ACHN (cell line): ENCODE measurements around the gene LHPP.

Experiments
- DNase-seq: peaks from one replicate; pipeline ENCODE4 v3.0.0-alpha.2; 2015
- in situ Hi-C: cut with HindIII; loops from 2 replicates; pipeline ENCODE4 v1.10.0; 2017; ENCODE audit warnings: low sequenced_read_pairs, low pct_ligation_motif_present, low pct_unique_long_range_greater_than_20kb

The LHPP gene

GRCh38 chr10:124446830-124447750, 14.5 kb upstream of the LHPP start:
- DNase-seq: no peak
- in situ Hi-C loops: no loop called here

GRCh38 chr10:124447751-124448466, 13.7 kb upstream of the LHPP start:
- DNase-seq: no peak
- in situ Hi-C loops: no loop called here

GRCh38 chr10:124448696-124449169, 12.9 kb upstream of the LHPP start:
- in situ Hi-C loops: no loop called here
- no peak for DNase-seq

GRCh38 chr10:124449170-124450011, 12.2 kb upstream of the LHPP start:
- DNase-seq: no peak
- in situ Hi-C loops: no loop called here

DNA sequence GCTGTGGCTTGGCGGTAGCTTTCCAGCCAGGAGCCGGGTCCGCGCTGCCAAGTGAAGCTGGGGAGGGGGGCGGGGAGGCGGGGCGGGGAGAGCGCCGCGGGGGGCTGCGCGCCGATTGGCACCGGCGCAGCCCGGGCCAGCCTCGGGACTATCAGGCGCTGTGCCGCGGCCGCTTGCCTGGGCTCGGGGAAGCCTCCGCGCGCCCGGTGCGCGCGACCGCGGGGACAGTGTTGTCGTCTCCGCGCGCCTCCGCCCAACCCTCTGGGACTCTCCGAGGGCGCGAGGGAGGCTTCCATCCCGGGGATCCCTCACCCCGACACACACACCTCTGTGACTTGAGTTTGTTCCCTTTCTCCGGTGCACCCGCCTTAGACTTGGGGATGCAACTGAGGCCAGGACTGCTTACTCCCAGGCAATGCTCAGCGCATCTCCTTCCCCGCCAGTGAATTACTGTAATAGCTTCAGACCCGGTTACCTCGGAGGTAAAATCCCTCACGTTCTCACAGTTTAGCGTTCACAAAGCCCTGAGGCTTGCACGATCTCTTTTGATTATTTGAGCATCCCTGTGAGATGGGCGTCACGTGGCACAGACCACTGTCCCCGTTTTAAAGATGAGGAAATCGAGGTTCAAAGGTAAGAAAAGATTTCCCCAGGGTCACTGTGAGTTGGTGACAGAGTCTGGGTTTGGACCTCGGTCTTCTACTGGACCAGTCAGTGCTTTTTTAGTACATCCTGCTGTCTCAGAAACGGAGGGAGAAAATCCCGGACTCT, 11.4 kb upstream of the LHPP start, which contains the start of gene NKX1-2:
TSS of gene NKX1-2 (minus strand) at position 24 of the 771 bp plus-strand sequence. CDS start 92 bp downstream, outside the sequence.
- DNase-seq: no peak
- in situ Hi-C loops: no loop called here

GRCh38 chr10:124450783-124451057, 10.9 kb upstream of the LHPP start:
- DNase-seq: no peak
- in situ Hi-C loops: no loop called here

DNA sequence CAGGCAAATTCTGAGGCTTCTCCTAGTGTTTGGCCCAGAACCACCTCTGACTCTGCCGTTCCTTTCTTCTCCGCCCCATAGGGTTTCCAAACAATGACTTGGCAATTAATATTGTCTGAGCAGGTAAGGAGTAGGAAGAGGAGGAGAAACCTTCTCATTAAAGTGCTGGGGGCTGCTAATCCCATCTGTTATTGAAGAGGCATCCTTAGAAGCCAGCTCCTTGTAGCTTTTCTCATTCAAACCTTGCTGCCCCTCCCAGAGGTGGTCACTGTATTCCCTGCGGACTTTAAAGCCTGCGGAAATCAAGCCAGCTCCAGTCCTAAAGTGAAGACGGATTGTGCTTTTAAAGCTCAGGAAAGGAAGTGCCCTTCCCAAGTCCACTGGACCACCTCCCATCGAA, 10.3 kb upstream of the LHPP start:
- DNase-seq: no peak
- in situ Hi-C loops: no loop called here

DNA sequence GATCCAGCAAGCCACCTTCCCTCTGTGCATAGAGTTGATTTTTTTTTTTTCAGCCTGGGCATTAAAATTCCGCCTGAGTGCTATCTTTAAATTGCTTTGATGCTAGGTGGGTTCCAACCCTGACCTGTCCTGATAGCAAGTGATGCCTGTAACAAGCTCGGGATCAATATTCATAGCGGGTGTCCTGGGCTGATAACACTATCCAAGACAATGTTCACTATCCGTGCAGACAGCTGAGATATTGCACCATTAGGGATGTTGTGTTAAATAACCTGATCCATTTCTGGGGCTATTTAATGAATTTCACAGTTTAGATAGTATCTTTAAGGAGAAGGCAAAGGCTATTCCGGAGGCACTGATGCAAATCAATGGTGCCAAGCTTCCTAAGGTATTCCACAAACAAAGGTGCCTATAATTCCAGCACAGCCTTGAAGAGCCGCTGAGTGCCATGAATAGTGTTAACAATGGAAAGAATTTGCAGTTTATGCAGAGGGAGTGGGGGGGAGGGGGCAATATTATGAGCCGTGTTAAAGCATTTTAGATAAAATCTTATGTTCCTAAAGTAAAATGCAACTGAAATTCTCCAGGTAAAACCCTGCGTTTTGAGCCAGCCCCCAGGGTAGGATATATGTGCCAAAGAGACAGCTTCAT, 7.5 kb upstream of the LHPP start:
- in situ Hi-C loops: no loop called here
- no peak for DNase-seq

DNA sequence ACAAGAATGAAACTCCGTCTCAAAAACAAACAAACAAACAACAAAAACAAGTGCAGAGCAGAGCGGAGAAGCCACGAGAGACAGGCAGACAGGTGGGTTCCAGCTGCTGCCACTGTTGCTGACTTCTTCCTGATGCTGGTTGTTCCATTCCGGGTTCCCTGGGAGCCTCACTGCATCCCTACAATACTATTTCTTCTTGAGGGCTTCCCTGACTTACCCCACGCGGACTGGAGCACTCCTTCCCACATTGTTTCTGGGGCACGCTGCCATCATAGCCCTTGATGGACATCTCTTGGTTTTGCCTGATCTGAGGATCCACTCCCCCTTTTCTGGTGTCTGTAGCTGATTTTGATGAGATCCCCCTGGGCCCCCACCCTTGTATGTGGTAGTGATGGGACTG, 6.2 kb upstream of the LHPP start:
- in situ Hi-C loops: no loop called here
- no peak for DNase-seq

GRCh38 chr10:124458473-124458872, 3.1 kb upstream of the LHPP start:
- in situ Hi-C loops: no loop called here

DNA sequence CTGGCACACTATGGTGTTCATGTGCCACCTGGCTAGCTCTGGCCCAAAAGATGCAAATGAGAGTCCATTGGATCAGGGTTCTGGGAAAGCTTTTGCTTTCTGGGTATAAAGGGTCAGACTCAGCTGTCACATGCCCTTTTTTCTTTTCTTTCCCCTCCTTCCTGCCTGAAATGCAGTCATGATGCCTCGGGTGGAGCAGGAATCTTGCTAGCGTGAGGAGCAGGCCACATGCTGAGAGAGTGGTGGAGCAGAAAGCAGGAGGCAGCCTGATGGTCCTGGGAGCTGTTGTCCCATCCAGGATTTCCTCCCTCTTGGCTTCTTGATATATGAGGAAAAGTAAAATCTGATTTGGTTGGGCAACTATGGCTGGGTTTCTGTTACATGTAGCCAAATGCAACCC, 2.7 kb upstream of the LHPP start:
- in situ Hi-C loops: no loop called here
- no peak for DNase-seq

More at GRCh38 chr10:124458473-124458872, 3.1 kb upstream of the LHPP start:
- no peak for DNase-seq

DNA sequence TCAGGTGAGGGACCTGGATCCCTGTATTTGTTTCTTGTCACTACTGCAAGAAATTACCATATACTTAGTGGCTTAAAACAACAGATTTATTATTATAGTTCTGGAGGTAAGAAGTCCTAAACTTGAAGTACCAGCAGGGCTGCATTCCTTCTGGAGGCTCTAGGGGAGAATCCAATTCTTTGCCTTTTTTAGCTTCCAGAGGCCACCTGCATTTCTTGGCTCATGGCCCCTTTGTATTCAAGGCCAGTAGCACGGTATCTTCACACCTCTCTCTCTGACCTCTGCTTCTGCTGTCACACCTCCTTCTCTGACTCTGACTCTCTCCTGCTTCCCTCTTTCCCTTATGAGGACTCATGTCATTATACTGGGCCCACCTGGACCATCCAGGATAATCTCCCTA, 2.2 kb upstream of the LHPP start:
- no peak for DNase-seq
- in situ Hi-C loops: no loop called here

DNA sequence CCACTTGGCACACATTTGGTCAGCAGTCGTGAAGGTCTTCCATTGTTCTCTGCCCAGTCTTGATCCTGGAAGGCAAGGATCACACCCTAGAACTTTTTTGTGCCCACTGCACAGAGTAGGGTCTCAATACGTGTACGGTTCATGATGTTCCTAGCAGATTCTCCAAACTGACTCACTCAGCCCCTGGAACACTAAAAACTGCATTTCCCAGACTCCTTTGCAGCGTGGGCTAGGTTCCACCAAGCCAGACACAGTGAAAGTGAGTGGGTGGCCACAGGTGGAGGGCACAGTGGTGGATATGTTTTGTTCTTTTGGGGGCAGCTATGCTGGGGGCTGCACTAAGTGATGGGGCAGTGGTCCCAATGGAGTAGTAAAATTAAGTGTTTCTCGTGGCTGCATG, 1.5 kb upstream of the LHPP start:
- in situ Hi-C loops: no loop called here
- no peak for DNase-seq

DNA sequence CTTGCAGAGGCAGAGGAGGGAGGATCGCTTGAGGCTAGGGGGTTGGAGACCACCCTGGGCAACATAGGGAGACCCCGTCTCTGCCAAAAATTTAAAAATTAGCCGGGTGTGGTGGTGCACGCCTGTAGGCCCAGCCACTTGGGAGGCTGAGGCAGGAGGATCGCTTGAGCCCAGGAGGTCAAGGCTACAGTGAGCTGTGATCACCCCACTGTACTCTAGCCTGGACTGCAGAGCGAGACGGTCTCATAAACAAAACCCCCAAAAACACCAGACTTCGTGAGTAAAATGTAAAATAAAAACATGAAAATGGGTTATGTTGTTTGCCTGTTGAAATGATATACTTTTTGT, 699 bp downstream of the LHPP start:
- DNase-seq: no peak
- in situ Hi-C loops: no loop called here

- no peak for DNase-seq
- in situ Hi-C loops: no loop called here
Observed at GRCh38 chr10:124464028-124464965, 2.7 kb downstream of the LHPP start.

DNA sequence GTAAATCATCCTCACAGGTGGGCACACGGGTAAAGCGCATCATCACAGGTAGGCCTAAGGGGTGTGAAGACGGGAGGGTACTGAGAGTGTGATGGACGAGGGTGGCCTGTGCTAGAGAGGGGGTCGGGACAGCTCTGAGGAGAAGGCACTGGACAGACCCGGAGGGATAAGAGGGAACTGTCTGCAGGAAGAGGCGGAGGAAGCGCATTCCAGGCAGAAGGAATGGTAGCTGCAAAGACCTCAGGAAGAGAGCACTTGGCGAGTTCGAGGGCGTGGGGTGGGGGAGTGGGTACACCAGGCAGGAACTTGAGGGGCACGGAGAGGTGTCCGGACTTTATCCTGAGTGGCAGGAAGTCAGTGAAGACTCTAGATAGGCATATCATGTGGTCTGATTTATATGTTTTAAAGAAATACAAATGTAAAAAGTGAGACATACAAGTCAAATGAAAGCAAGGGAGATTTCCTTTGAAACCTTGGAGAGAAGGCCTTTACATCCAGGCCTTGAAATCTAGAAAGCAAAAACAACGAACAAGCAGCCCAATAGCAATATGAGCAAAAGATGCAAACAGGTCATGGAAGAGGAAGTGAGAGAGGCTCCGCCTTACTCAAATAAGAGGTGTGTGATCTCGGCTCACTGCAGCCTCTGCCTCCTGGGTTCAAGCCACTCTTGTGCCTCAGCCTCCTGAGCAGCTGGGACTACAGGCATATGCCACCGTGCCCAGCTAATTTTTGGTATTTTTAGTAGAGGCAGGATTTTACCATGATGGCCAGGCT, 3.6 kb downstream of the LHPP start:
- in situ Hi-C loops: no loop called here
- DNase-seq: no peak
